Measurements from ENCODE around the gene CMKLR1.

CMKLR1 gene

DNA sequence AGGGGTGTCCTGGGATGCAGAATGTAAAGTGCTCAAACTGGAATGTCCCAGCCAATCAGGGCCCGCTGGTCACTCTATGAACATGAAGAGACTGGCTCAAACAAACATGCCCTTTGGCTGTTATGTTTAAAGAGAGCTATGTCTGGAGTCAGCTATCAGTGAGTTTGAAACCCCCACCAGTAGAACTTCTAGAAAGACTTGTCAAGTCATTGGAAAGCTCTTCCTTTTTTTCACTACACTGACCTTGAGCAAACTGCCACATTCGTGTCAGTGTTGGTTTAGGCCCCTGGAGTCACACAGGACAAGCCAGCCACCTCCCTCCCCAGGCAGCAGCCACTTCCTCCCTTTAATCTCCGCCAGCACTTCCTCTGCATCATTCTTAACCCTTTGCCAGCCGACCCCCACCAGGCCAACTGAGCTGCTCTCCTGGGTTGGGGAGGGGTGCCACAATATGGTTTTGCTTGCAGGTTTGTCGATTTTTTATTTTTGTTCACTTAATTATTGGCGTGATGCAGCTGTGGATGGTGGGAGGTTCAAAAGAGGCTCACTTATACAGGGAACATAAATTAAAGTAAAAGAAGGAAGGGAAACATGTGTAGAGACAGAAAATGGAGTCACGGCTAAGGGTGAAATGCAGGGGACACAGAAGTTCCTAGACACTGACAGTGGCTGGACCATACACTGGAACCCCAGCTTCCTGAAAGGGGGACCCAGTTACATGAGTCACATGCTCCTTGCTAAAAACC is 25.3 kb downstream of the CMKLR1 start:
- TF ChIP-seq, protein P1, sequence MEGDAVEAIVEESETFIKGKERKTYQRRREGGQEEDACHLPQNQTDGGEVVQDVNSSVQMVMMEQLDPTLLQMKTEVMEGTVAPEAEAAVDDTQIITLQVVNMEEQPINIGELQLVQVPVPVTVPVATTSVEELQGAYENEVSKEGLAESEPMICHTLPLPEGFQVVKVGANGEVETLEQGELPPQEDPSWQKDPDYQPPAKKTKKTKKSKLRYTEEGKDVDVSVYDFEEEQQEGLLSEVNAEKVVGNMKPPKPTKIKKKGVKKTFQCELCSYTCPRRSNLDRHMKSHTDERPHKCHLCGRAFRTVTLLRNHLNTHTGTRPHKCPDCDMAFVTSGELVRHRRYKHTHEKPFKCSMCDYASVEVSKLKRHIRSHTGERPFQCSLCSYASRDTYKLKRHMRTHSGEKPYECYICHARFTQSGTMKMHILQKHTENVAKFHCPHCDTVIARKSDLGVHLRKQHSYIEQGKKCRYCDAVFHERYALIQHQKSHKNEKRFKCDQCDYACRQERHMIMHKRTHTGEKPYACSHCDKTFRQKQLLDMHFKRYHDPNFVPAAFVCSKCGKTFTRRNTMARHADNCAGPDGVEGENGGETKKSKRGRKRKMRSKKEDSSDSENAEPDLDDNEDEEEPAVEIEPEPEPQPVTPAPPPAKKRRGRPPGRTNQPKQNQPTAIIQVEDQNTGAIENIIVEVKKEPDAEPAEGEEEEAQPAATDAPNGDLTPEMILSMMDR (IDR thresholded peaks at IDR 0.05; ENCODE audit: low read depth, low read length), result no peak
- H3K4me3 ChIP-seq (ENCODE audit: low read depth, low read length), result no peak overlapping the region

DNA sequence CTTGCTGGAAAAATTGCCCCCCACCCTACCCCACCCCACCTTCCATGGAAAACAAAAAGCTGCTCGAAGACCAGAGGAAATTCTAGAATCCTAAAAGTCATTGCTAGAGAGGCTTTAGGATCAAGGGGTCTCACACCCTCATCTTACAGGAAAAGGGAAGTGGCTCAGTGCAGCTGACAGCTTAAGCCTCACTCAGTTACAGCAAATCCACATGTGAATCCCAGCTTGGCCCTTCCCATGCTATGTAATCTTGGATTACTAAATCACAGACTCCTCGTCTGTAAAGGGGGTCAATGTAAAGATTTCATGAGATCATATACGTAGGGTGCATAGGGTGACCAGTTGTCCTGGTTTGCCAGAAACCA is 25.9 kb downstream of the CMKLR1 start:
- TF ChIP-seq, protein P1 (IDR thresholded peaks at IDR 0.05; ENCODE audit: low read depth, low read length), result no peak
- H3K4me3 ChIP-seq (ENCODE audit: low read depth, low read length), result no peak overlapping the region

DNA sequence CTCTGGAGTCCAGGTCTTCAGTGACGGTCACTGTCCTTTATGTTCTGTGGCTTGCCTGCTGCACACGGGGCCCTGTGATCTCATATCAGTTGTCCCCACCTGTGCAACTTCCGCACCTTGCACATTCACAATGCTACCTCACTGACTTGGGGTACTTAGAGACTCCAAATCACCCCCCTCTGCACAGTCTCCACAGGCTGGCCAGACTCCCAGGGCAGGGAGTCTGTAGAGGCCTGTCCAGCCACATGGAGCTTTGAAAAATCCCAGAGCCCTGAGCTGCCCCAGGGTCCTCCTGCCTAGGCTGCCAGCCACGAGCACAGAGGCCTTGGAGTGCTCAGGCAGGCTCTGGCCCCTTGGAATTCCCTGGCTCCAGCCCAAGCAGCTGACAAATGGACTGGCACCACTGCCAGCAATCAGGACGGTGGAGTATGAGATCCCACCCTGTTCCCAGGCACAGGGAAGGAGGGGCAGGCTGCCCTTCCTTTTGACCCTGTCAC is 26.4 kb downstream of the CMKLR1 start:
- TF ChIP-seq, protein P1 (IDR thresholded peaks at IDR 0.05; ENCODE audit: low read depth, low read length), result no peak

DNA sequence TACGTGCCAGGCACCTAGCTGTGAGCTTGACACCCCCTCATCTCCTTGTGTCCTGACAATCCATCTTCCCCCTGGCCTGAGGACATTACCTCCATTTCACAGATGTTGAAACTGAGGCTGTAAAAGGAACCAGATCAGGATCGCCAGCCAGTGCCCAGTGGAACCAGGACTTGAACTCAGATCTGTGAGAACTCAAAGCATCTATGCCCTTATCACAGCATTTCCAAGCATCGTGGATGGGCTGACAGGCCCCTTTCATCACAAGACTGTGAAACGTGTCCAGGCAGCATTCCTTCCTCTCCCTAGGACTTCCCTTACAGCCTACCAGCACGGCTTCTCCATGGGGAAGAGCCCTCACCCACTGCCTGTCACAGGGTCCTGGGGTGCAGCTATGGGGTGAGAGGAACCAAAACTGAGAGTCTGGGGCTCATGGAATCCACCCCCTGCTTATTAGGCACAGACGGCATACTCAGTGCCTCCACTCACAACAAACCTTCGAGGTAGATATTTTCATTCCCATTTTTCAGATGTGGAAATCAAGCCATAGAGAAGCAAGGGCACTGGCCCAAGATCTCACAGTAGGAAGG is 26.9 kb downstream of the CMKLR1 start:
- no peak overlapping the region for H3K4me3 ChIP-seq (ENCODE audit: low read depth, low read length)
- TF ChIP-seq, protein P1 (IDR thresholded peaks at IDR 0.05; ENCODE audit: low read depth, low read length), result no peak

More for the DNA sequence above, 26.4 kb downstream of the CMKLR1 start:
- H3K4me3 ChIP-seq (ENCODE audit: low read depth, low read length), result no peak overlapping the region

DNA sequence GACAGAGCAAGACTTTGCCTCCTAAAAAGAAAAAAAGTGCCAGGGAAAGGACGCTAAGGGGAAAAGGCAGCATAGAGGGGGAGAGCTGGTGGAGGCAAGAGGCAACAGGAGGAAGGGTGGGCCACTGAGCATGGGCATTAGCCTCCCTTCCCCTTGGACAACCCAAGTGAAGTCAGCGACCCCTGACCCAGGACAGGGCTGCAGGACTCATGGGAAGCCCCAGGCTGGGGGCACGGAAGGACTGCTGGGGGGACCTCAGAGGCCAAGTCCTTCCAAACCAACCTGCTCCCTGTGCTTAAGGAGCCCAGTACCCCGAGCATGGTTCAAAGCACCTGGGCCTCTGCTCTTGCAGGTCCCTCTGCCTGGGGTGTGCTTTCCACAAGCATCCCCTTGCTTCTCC is 27.5 kb downstream of the CMKLR1 start:
- no peak overlapping the region for H3K4me3 ChIP-seq (ENCODE audit: low read depth, low read length)
- TF ChIP-seq, protein P1 (IDR thresholded peaks at IDR 0.05; ENCODE audit: low read depth, low read length), result no peak

DNA sequence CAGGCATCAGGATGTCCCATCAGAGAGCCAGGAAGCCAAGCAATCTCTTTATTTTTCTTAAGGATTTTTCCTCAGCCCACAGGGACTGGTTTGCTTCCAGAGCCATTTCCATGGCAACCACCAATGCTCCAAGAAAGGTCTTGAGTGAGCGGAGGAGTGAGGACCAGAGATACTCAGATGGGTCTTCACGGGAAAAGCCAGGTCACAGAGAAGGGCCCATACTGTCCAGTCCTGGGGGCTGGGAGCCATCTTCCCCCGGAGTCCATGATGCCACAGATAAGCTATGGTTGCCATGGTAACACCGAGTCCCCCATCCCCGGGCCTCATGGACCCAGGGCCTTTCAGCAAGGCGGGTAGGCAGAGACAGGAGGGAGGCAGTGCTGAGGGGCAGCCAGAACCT is 28.6 kb downstream of the CMKLR1 start:
- no peak overlapping the region for H3K4me3 ChIP-seq (ENCODE audit: low read depth, low read length)
- TF ChIP-seq, protein P1 (IDR thresholded peaks at IDR 0.05; ENCODE audit: low read depth, low read length), result no peak

DNA sequence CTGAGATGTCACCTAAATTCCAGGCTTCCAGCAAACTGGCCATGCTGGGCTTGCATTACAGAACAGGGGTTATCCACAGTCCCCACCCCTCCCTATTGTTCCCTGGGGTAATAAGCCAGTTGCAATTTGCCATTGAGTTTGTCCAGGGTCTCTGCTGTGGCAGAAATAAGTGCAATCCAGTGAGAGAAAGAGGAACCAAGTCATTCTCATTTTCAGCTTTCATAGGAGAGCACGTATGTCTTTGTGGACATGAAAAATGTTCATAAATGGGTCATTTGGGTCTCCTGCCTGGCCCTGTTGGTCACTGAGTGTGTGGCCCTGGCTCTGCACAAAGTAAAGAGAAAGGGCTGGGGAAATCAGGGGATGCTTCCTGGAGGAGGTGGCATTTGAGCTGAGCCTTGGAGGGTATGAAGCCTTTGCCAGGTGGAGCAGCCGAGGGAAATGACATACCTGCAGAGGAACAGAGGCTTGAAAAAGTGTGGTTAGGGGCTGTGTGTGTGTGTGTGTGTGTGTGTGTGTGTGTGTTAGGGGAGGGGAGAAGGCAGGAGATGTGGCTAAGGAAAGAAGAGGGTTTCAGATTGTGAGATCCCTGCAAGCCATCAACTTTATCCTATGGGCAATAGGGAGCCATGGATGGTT is 29.3 kb downstream of the CMKLR1 start:
- TF ChIP-seq, protein P1 (IDR thresholded peaks at IDR 0.05; ENCODE audit: low read depth, low read length), result no peak
- H3K4me3 ChIP-seq (ENCODE audit: low read depth, low read length), result no peak overlapping the region
